GM10248 (cell line): ENCODE measurements around the gene ZBTB7C.

Source experiments
- CTCF ChIA-PET: fragments of 300-600 bp; sonication (Branson Sonifier 250); formaldehyde crosslinking; extraction: SDS; loops from one replicate; lab custom pipeline; 2021; ENCODE audit warnings: antibody characterized with exemption; lab: Yijun Ruan, JAX
- POLR2A ChIA-PET: fragments of 350-650 bp; sonication (Branson Sonifier 250); formaldehyde crosslinking; extraction: SDS; loops from one replicate; lab custom pipeline; 2020; ENCODE audit warnings: antibody characterized with exemption; lab: Yijun Ruan, JAX
- DNase-seq: peaks from one replicate; pipeline ENCODE4 v3.0.0; 2012; ENCODE audit errors: extremely low spot score
- CTCF ChIP-seq: IDR thresholded peaks from 2 replicates; pipeline ENCODE4 v1.5.1; 2012; ENCODE audit warnings: mild to moderate bottlenecking, low read depth; ENCODE audit errors: extremely low read depth, missing control alignments, control extremely low read depth

ZBTB7C gene

GRCh38 chr18:48197819-48198218 lies 211.4 kb downstream of the ZBTB7C start:
- TF ChIP-seq CTCF = no peak
- no peak for DNase-seq

GRCh38 chr18:48195787-48196186 lies 213.4 kb downstream of the ZBTB7C start:
- POLR2A ChIA-PET = no interaction called here
- CTCF ChIA-PET = no interaction called here
- no peak for DNase-seq
- no peak for TF ChIP-seq CTCF

More at GRCh38 chr18:48197819-48198218, 211.4 kb downstream of the ZBTB7C start:
- ChIA-PET POLR2A (no interaction called here), CTCF (interaction anchor here (1.0 kb wide), 1 partner anchor 9 kb away, joined by 3 read pairs; no protein-coding TSS in a partner anchor)

- ChIA-PET CTCF (no interaction called here), POLR2A (no interaction called here)
- no peak for TF ChIP-seq CTCF
- no peak for DNase-seq
Measured at GRCh38 chr18:48194591-48195181, 214.5 kb downstream of the ZBTB7C start.

GRCh38 chr18:48193521-48194492 lies 215.4 kb downstream of the ZBTB7C start:
- ChIA-PET POLR2A (no interaction called here), CTCF (no interaction called here)

GRCh38 chr18:48192542-48192941 lies 216.6 kb downstream of the ZBTB7C start:
- CTCF ChIA-PET = no interaction called here
- DNase-seq = no peak
- TF ChIP-seq CTCF = no peak
- POLR2A ChIA-PET = no interaction called here

More at GRCh38 chr18:48193521-48194492, 215.4 kb downstream of the ZBTB7C start:
- no peak for TF ChIP-seq CTCF
- no peak for DNase-seq

GRCh38 chr18:48191494-48191893 lies 217.7 kb downstream of the ZBTB7C start:
- ChIA-PET POLR2A (no interaction called here), CTCF (no interaction called here)
- TF ChIP-seq CTCF = no peak
- DNase-seq = no peak
